Measurements from ENCODE around the gene PPP1R2. TPM values are rescaled to one million over a fixed set of nuclear protein-coding genes. Genes with fewer than 3 reads are reported as not detected.

The PPP1R2 gene
- total RNA-seq, 2 donors from 2014 or later = 37.4 to 55.8 TPM

DNA sequence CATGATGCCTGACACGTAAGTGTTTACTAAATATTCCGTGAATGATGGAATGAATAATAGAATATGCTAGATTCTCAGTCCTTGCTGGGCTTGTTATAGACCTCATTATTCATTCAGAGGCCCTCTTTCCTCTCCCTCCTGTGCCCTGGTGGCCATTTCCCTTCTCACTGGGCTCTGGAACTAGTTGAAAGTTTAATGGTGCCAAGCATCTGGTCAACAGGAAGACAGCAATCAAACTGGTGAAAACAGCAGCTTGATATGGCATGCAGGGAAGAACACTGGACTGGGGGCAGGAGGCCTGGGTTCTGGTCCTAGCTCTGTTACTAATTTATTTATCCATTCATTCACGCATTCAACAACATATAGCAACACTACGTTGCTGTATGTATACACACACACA, 44.3 kb upstream of the PPP1R2 start:
- Histone ChIP-seq H3K4me3 (no peak overlapping the region), H3K27ac (no peak overlapping the region), H3K4me1 (no peaks in the 10 kb centered on the region), H3K27me3 (no peaks in the 10 kb centered on the region), H3K9ac (ENCODE audit: low read depth in 2 of 2, low read length in 2 of 2) (no peak overlapping the region), H3K9me3 (no peaks in the 10 kb centered on the region), H3K36me3 (no peaks in the 10 kb centered on the region)
- no peak for TF ChIP-seq CTCF (IDR thresholded peaks at IDR 0.05)
- intact Hi-C loops (cut with DNase I) = no loop called here
- no peak for DNase-seq

DNA sequence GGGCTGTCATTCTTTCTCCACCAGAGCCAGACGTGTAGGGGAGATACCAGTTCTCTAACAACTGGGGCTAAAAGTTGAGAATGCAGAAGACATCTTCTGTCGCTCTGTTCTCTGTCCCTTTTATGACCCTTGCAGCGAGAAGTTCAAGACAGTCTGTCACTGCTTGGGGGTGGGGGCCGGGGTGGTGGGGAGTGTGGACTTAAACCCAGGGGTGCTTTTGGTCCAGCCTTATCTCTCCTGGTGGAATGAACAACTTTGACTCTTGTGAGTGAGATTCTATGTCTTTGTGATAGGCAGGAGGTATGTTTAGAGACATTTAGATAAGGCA, 41.4 kb upstream of the PPP1R2 start:
- Histone ChIP-seq H3K9me3 (no peaks in the 10 kb centered on the region), H3K4me1 (no peaks in the 10 kb centered on the region), H3K27me3 (no peaks in the 10 kb centered on the region), H3K36me3 (no peaks in the 10 kb centered on the region), H3K9ac (ENCODE audit: low read depth in 2 of 2, low read length in 2 of 2) (no peak overlapping the region), H3K4me3 (no peak overlapping the region), H3K27ac (no peak overlapping the region)
- DNase-seq = no peak
- intact Hi-C loops (cut with DNase I) = no loop called here
- TF ChIP-seq CTCF (IDR thresholded peaks at IDR 0.05) = no peak

GRCh38 chr3:195583831-195584542, 40.9 kb upstream of the PPP1R2 start, which contains the start of gene APOD:
Gene APOD (minus strand): TSS chr3:195583940. CDS start chr3:195579461, 4,479 bp downstream.
- H3K4me1 ChIP-seq = no peaks in the 10 kb centered on the region
- intact Hi-C loops (cut with DNase I) = no loop called here
- no peaks in the 10 kb centered on the region for H3K36me3 ChIP-seq
- TF ChIP-seq CTCF (IDR thresholded peaks at IDR 0.05) = no peak
- H3K27ac ChIP-seq = no peak within 1 kb of the TSS
- H3K27me3 ChIP-seq = no peaks in the 10 kb centered on the region
- H3K4me3 ChIP-seq = no peak within 1 kb of the TSS
- H3K9me3 ChIP-seq = no peaks in the 10 kb centered on the region
- DNase-seq = peak; percentile 74
- H3K9ac ChIP-seq (ENCODE audit: low read depth in 2 of 2, low read length in 2 of 2) = no peak within 1 kb of the TSS

DNA sequence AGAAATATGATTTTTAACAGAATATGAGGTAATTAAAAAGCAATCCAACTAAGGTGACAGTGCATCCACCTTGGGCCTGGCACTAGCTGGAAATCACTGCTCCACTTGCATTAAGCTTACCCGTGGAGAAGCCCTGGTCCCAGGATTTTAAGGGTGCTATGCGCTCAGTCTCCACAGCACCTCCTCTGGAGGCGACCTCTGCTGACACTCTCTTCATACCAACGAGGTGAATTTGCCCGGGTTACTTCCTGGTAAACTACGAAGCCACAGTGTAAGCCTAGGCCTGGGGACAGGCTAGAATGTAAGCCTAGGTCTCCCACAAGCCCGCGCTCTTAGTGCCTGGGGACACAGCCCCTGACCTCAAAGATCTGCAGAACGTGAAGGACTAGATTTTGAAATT, 39.8 kb upstream of the PPP1R2 start:
- no peaks in the 10 kb centered on the region for H3K9me3 ChIP-seq
- H3K36me3 ChIP-seq = no peaks in the 10 kb centered on the region
- DNase-seq = peak; percentile 23
- H3K27ac ChIP-seq = no peak overlapping the region
- TF ChIP-seq CTCF (IDR thresholded peaks at IDR 0.05) = no peak
- H3K4me1 ChIP-seq = no peaks in the 10 kb centered on the region
- H3K4me3 ChIP-seq = no peak overlapping the region
- no peak overlapping the region for H3K9ac ChIP-seq (ENCODE audit: low read depth in 2 of 2, low read length in 2 of 2)
- intact Hi-C loops (cut with DNase I) = no loop called here
- no peaks in the 10 kb centered on the region for H3K27me3 ChIP-seq

DNA sequence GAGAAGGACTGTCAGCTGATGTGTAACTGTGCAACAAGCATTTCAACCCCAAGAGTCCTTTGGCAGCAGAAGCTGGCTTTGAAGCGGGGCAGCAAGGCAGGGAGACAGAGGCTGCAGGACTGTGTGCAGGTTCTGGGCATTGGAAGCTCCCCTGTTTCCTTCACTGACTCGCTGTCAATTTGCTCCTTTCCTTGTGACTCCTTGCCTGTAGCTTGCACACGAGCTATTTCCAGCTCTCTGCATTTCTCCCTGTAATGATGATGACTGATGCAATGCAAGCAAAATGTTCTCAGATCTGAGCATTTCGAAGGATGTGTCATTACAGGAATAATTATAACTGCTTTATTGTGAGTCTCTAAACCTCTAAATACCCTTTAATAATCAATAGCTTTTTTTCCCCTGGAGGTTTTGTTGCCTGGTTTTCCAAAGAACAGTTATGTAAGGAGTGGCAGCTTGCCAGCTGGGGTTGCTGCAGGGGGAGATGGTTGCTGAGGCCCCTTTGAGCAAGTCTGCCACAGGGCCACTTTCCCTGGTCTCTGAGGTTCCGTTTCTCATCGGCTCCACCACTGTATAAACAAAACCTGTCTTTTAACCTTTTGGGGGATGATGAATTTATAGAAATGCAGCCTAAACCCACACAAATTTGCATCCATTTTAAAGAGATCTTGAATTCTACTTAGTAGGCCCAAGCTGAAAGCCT, 37.8 kb upstream of the PPP1R2 start:
- no peaks in the 10 kb centered on the region for H3K4me1 ChIP-seq
- DNase-seq = no peak
- H3K4me3 ChIP-seq = no peak overlapping the region
- H3K27ac ChIP-seq = no peak overlapping the region
- no peak for TF ChIP-seq CTCF (IDR thresholded peaks at IDR 0.05)
- no peak overlapping the region for H3K9ac ChIP-seq (ENCODE audit: low read depth in 2 of 2, low read length in 2 of 2)
- intact Hi-C loops (cut with DNase I) = no loop called here
- H3K36me3 ChIP-seq = no peaks in the 10 kb centered on the region
- no peaks in the 10 kb centered on the region for H3K9me3 ChIP-seq
- H3K27me3 ChIP-seq = no peaks in the 10 kb centered on the region

Measured in colonic mucosa (tissue), 4 donors.